HepG2 (cell line): ENCODE measurements around the gene NUTF2. TPM values are rescaled to one million over a fixed set of nuclear protein-coding genes. Genes with fewer than 3 reads are reported as not detected.

Experiments used
- AFF4 ChIP-seq: sonication (generic); formaldehyde crosslinking; IDR thresholded peaks from 2 replicates; pipeline ENCODE4 v1.4.0; 2020; ENCODE audit warnings: missing genetic modification reagents
- CCDC6 ChIP-seq: sonication (generic); formaldehyde crosslinking; IDR thresholded peaks from 2 replicates; pipeline ENCODE4 v1.8.1; 2022; ENCODE audit warnings: mild to moderate bottlenecking, missing genetic modification reagents, moderate library complexity
- ERF ChIP-seq: IDR thresholded peaks from 2 replicates; pipeline ENCODE4 v1.6.1; 2018; ENCODE audit warnings: missing biosample characterization, missing genetic modification reagents
- HBP1 ChIP-seq: IDR thresholded peaks from 2 replicates; pipeline ENCODE4 v1.6.1; 2016; ENCODE audit warnings: low read depth, control low read depth
- HOXA3 ChIP-seq: sonication (generic); formaldehyde crosslinking; IDR thresholded peaks from 2 replicates; pipeline ENCODE4 v1.5.0; 2020; ENCODE audit warnings: missing genetic modification reagents
- MXD4 ChIP-seq: IDR thresholded peaks from 2 replicates; pipeline ENCODE4 v1.6.1; 2016; ENCODE audit warnings: mild to moderate bottlenecking, missing biosample characterization, missing genetic modification reagents
- NCOR1 ChIP-seq: fragments of 200-600 bp; sonication (generic); IDR thresholded peaks from 2 replicates; pipeline ENCODE4 v1.7.0; 2017; ENCODE audit warnings: antibody characterized with exemption, low read length, borderline replicate concordance
- NPAS2 ChIP-seq: sonication (generic); formaldehyde crosslinking; IDR thresholded peaks from 2 replicates; pipeline ENCODE4 v1.8.0; 2022; ENCODE audit warnings: mild to moderate bottlenecking, missing genetic modification reagents, borderline replicate concordance
- SP5 ChIP-seq: IDR thresholded peaks from 2 replicates; pipeline ENCODE4 v1.6.1; 2016; ENCODE audit warnings: low read depth, borderline replicate concordance
- ZGPAT ChIP-seq: IDR thresholded peaks from 2 replicates; pipeline ENCODE4 v1.6.1; 2016; ENCODE audit warnings: mild to moderate bottlenecking
- ZNF264 ChIP-seq: sonication (generic); formaldehyde crosslinking; IDR thresholded peaks from 2 replicates; pipeline ENCODE4 v1.4.0; 2020; ENCODE audit warnings: missing genetic modification reagents
- ZNF292 ChIP-seq: sonication (generic); formaldehyde crosslinking; IDR thresholded peaks from 2 replicates; pipeline ENCODE4 v1.8.1; 2022; ENCODE audit warnings: mild to moderate bottlenecking, low read depth, missing genetic modification reagents, borderline replicate concordance
- ZNF33B ChIP-seq: sonication (generic); formaldehyde crosslinking; IDR thresholded peaks from 2 replicates; pipeline ENCODE4 v1.5.1; 2020; ENCODE audit warnings: mild to moderate bottlenecking, missing genetic modification reagents
- ZNF501 ChIP-seq: sonication (generic); formaldehyde crosslinking; IDR thresholded peaks from 2 replicates; pipeline ENCODE4 v1.5.1; 2020; ENCODE audit warnings: mild to moderate bottlenecking, moderate library complexity, missing genetic modification reagents
- ZNF761 ChIP-seq: sonication (generic); formaldehyde crosslinking; conservative IDR thresholded peaks from 2 replicates; pipeline ENCODE4 v1.4.0; 2020; ENCODE audit warnings: mild to moderate bottlenecking, missing genetic modification reagents
- polyA plus RNA-seq, 8 experiments: library from polyadenylated mRNA; depleted of rRNA in 3 of 8; stranded (reverse) in 7 of 8; unstranded in 1 of 8; fragments of >200 nt; fragmentation: Illumina TruSeq in 4 of 8; extraction: Trizol in 4 of 8; gene quantifications; 2 replicates each; pipeline versions ENCODE4 v1.2.1 to v1.2.3, GENCODE V29; 2011 to 2016; ENCODE audit warnings: low read depth in 4 of 8, missing spikeins in 1 of 8, mixed read lengths in 1 of 8; ENCODE audit not compliant: insufficient read depth in 1 of 8
- total RNA-seq, 5 experiments: library from RNA; depleted of rRNA; stranded (reverse); fragments of >200 nt; fragmentation: Illumina TruSeq; extraction: Trizol; gene quantifications; 2 replicates each; pipeline ENCODE4 v1.2.3, GENCODE V29; 2016; ENCODE audit warnings: low read depth in 1 of 5
- TF ChIP-seq, protein P1 (sequence below), 2 experiments: fragments of 450-650 bp in 1 of 2; sonication (generic) in 1 of 2; formaldehyde crosslinking; IDR thresholded peaks; 2 replicates each; pipeline versions ENCODE4 v1.5.0 to v1.8.0; 2020 to 2022; ENCODE audit warnings: mild to moderate bottlenecking in 1 of 2, missing genetic modification reagents in 1 of 2
- TF ChIP-seq, protein P2 (sequence below): sonication (generic); formaldehyde crosslinking; IDR thresholded peaks from 2 replicates; pipeline ENCODE4 v1.4.0; 2020; ENCODE audit warnings: missing genetic modification reagents, borderline replicate concordance
- TF ChIP-seq, protein P3 (sequence below): sonication (generic); formaldehyde crosslinking; IDR thresholded peaks from 2 replicates; pipeline ENCODE4 v1.4.0; 2020; ENCODE audit warnings: mild to moderate bottlenecking, low read depth, missing genetic modification reagents

Gene NUTF2
- total and polyA plus RNA-seq, 2 of the 13 experiments (the other 11 are each of a cell fraction or from before 2014, with no cell fraction given) = 168 to 214 TPM

DNA sequence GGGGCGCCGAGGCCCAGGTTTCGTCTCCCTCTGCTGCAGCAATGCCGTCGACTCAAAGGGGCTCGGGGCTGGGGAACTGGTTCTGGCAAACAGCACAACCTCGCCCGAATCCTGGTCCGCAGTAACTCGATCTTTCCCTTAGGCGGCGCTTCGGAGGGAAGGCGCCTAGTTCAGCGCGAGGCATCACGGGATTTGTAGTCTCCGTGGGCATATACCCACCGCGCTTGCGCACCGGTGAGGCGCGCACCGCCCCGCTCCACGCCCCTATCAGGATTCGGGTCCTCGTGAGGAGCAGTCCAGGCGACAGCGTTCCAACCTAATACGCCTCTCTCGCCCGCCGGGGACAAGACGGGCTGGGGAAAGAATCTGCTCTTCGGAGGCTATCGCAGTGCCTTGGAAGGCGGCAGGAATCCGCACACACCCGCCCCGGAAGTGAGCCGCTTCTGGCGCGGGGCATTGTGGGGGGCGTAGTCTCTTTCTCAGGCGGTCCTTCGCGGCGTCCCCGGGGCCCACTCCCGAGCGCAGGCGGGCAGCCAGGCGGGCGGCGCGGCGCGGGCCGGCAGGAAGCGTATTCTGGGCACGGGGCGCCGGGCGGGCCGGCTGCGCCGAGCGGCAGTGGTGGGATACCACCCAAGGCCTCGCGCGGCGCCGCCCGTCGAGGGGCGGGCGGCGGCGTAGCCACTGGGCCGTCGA lies 4.8 kb upstream of the NUTF2 start, which contains the start of gene THAP11 (continued):
- no peak for TF ChIP-seq AFF4 (CRISPR knock-in tag)
- TF ChIP-seq NPAS2 (CRISPR knock-in tag) = peak; percentile 28; the same call in 1 of the 2 replicates
- TF ChIP-seq MXD4 (CRISPR knock-in tag) = peak; percentile 47; the same call in 1 of the 2 replicates
- TF ChIP-seq ZNF761 = no peak
- TF ChIP-seq ZNF501 (CRISPR knock-in tag) = peak; percentile 95
- TF ChIP-seq HOXA3 (CRISPR knock-in tag) = peak; percentile 65; the same call in 1 of the 2 replicates
- TF ChIP-seq SP5 (CRISPR knock-in tag) = peak; percentile 64; the same call in 1 of the 2 replicates
- peak; percentile 47; the same call in 1 of the 2 replicates for TF ChIP-seq ZNF264 (CRISPR knock-in tag)
- TF ChIP-seq CCDC6 = peak; percentile 61; the same call in 1 of the 2 replicates
- peak; percentile 84 for TF ChIP-seq ZGPAT (CRISPR knock-in tag)
- TF ChIP-seq, protein P1, sequence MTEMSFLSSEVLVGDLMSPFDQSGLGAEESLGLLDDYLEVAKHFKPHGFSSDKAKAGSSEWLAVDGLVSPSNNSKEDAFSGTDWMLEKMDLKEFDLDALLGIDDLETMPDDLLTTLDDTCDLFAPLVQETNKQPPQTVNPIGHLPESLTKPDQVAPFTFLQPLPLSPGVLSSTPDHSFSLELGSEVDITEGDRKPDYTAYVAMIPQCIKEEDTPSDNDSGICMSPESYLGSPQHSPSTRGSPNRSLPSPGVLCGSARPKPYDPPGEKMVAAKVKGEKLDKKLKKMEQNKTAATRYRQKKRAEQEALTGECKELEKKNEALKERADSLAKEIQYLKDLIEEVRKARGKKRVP (CRISPR knock-in tag; IDR thresholded peaks at IDR 0.05) = no peak
- TF ChIP-seq, protein P2, sequence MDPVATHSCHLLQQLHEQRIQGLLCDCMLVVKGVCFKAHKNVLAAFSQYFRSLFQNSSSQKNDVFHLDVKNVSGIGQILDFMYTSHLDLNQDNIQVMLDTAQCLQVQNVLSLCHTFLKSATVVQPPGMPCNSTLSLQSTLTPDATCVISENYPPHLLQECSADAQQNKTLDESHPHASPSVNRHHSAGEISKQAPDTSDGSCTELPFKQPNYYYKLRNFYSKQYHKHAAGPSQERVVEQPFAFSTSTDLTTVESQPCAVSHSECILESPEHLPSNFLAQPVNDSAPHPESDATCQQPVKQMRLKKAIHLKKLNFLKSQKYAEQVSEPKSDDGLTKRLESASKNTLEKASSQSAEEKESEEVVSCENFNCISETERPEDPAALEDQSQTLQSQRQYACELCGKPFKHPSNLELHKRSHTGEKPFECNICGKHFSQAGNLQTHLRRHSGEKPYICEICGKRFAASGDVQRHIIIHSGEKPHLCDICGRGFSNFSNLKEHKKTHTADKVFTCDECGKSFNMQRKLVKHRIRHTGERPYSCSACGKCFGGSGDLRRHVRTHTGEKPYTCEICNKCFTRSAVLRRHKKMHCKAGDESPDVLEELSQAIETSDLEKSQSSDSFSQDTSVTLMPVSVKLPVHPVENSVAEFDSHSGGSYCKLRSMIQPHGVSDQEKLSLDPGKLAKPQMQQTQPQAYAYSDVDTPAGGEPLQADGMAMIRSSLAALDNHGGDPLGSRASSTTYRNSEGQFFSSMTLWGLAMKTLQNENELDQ (CRISPR knock-in tag) = no peak
- no peak for TF ChIP-seq ZNF292 (CRISPR knock-in tag)
- TF ChIP-seq NCOR1 = peak; percentile 34; the same call in 1 of the 2 replicates
- TF ChIP-seq ZNF33B (CRISPR knock-in tag) = no peak; the same call in 1 of the 2 replicates
- peak; percentile 27; the same call in 1 of the 2 replicates for TF ChIP-seq ERF
- TF ChIP-seq HBP1 = 0 out of 2 replicates have a peak, but pooled peaks have one; percentile 83
- TF ChIP-seq, protein P3, sequence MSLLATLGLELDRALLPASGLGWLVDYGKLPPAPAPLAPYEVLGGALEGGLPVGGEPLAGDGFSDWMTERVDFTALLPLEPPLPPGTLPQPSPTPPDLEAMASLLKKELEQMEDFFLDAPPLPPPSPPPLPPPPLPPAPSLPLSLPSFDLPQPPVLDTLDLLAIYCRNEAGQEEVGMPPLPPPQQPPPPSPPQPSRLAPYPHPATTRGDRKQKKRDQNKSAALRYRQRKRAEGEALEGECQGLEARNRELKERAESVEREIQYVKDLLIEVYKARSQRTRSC = no peak
